Astrocyte (in vitro differentiated cells and primary cell): ENCODE data around the gene ASB3. TPM values are rescaled to one million over a fixed set of nuclear protein-coding genes. Genes with fewer than 3 reads are reported as not detected.
"Not testable (repeated sequence)": the region's sequence is repeated elsewhere in the genome, so short reads cannot be mapped to it uniquely, and the experiment has no call there.

Source experiments
- DNase-seq: peaks from one replicate; pipeline ENCODE4 v3.0.0-alpha.2; 2010; ENCODE audit warnings: low read depth
- FAIRE-seq: peaks from 2 replicates; lab custom pipeline; 2011; peaks lifted over from hg19 to GRCh38; lab: Jason Lieb, UNC
- H2AFZ ChIP-seq: 2 replicates; pipeline ENCODE4 v1.6.0; 2012; ENCODE audit warnings: low read depth, low read length, inconsistent platforms
- H3K27ac ChIP-seq: 2 replicates; pipeline ENCODE4 v1.5.1; 2011; ENCODE audit warnings: low read depth, low read length, inconsistent platforms
- H3K27me3 ChIP-seq: 2 replicates; pipeline ENCODE4 v1.6.0; 2011; ENCODE audit warnings: low read length, inconsistent platforms; ENCODE audit not compliant: insufficient read depth
- H3K36me3 ChIP-seq: 2 replicates; pipeline ENCODE4 v1.5.1; 2011; ENCODE audit warnings: low read length, inconsistent platforms; ENCODE audit not compliant: insufficient read depth
- H3K4me1 ChIP-seq: 2 replicates; pipeline ENCODE4 v1.5.1; 2011; ENCODE audit warnings: low read length, inconsistent platforms; ENCODE audit not compliant: insufficient read depth
- H3K4me2 ChIP-seq: 2 replicates; pipeline ENCODE4 v1.6.0; 2012; ENCODE audit warnings: low read length, inconsistent platforms
- H3K4me3 ChIP-seq: 2 replicates; pipeline ENCODE4 v1.5.1; 2011; ENCODE audit warnings: low read depth, mild to moderate bottlenecking, low read length, inconsistent platforms; ENCODE audit not compliant: insufficient read depth
- H3K79me2 ChIP-seq: 2 replicates; pipeline ENCODE4 v1.6.0; 2012; ENCODE audit warnings: mild to moderate bottlenecking, low read length, inconsistent platforms; ENCODE audit not compliant: insufficient read depth
- H3K9ac ChIP-seq: 2 replicates; pipeline ENCODE4 v1.6.0; 2012; ENCODE audit warnings: mild to moderate bottlenecking, low read length, inconsistent platforms
- H3K9me3 ChIP-seq: 2 replicates; pipeline ENCODE4 v1.5.1; 2012; ENCODE audit warnings: low read depth, mild to moderate bottlenecking, low read length, inconsistent platforms; ENCODE audit not compliant: insufficient read depth
- H4K20me1 ChIP-seq: 2 replicates; pipeline ENCODE4 v1.6.0; 2012; ENCODE audit warnings: low read length, inconsistent platforms; ENCODE audit not compliant: insufficient read depth
- H3K27ac Mint-ChIP-seq: one replicate; pipeline ENCODE4 v1.8.0; 2021; ENCODE audit warnings: mild to moderate bottlenecking, mixed read lengths; ENCODE audit not compliant: unreplicated experiment
- H3K27me3 Mint-ChIP-seq: one replicate; pipeline ENCODE4 v1.8.0; 2021; ENCODE audit warnings: low read depth, mixed read lengths; ENCODE audit not compliant: unreplicated experiment
- H3K36me3 Mint-ChIP-seq: one replicate; pipeline ENCODE4 v1.8.0; 2021; ENCODE audit warnings: low read depth, mixed read lengths; ENCODE audit not compliant: unreplicated experiment
- H3K4me1 Mint-ChIP-seq: one replicate; pipeline ENCODE4 v1.8.0; 2021; ENCODE audit warnings: low read depth, mixed read lengths; ENCODE audit not compliant: unreplicated experiment
- H3K4me3 Mint-ChIP-seq: one replicate; pipeline ENCODE4 v1.8.0; 2021; ENCODE audit warnings: mild to moderate bottlenecking, moderate library complexity, mixed read lengths; ENCODE audit not compliant: unreplicated experiment
- H3K9me3 Mint-ChIP-seq: one replicate; pipeline ENCODE4 v1.8.0; 2021; ENCODE audit warnings: mild to moderate bottlenecking, mixed read lengths; ENCODE audit not compliant: unreplicated experiment
- CTCF ChIP-seq: IDR thresholded peaks from 2 replicates; pipeline ENCODE4 v1.5.1; 2011; ENCODE audit warnings: low read depth, mild to moderate bottlenecking, inconsistent platforms, low read length, moderate library complexity; ENCODE audit not compliant: insufficient read depth
- EZH2 ChIP-seq: IDR thresholded peaks from 2 replicates; pipeline ENCODE4 v1.6.1; 2012; ENCODE audit warnings: mild to moderate bottlenecking, low read length, inconsistent platforms; ENCODE audit not compliant: insufficient read depth
- total RNA-seq: library from RNA; stranded (reverse); gene quantifications from 2 replicates; pipeline ENCODE4 v1.2.1, GENCODE V29; 2021

ASB3 gene
- total RNA-seq, 1 donor from 2014 or later = 26.4 TPM

GRCh38 chr2:53660886-53661285, 125.9 kb downstream of the ASB3 start:
- Histone ChIP-seq H3K27me3 (no peaks in the 10 kb centered on the region), H3K4me1 (no peaks in the 10 kb centered on the region), H3K9ac (no peak overlapping the region), H3K27ac (no peak overlapping the region), H2AFZ (no peak overlapping the region), H3K4me3 (no peak overlapping the region), H4K20me1 (no peaks in the 10 kb centered on the region), H3K79me2 (no peaks in the 10 kb centered on the region), H3K4me2 (no peak overlapping the region), H3K36me3 (no peaks in the 10 kb centered on the region), H3K9me3 (no peaks in the 10 kb centered on the region)
- Mint-ChIP-seq H3K27me3 (no peaks in the 10 kb centered on the region), H3K9me3 (no peaks in the 10 kb centered on the region), H3K4me1 (peaks cover 2% of the 10 kb centered on the region), H3K4me3 (no peak overlapping the region), H3K36me3 (peaks cover 4% of the 10 kb centered on the region), H3K27ac (no peak overlapping the region)
- no peak for FAIRE-seq
- TF ChIP-seq EZH2 (no peak), CTCF (no peak)
- DNase-seq = no peak

DNA sequence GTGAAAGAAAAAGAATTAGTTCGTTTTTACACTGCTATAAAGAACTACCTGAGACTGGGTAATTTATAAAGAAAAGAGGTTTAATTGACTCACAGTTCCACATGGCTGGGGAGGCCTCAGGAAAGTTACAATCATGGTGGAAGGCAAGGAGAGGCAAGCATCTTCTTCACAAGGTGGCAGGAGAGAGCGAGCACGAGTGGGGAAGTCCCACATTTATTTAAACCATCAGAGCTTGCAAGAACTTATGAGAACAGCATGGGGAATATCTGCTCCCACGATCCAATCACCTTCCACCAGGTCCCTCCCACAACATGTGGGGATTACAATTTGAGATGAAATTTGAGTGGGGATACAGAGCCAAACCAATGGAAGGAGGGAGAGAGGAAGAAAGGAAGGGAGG, 128.3 kb downstream of the ASB3 start:
- H3K4me2 ChIP-seq, H3K27ac ChIP-seq, FAIRE-seq, H3K36me3 ChIP-seq, H3K4me1 ChIP-seq, H3K27me3 Mint-ChIP-seq, H3K79me2 ChIP-seq, H3K9me3 ChIP-seq, H3K27me3 ChIP-seq, H4K20me1 ChIP-seq, DNase-seq, H2AFZ ChIP-seq, H3K4me3 Mint-ChIP-seq, H3K27ac Mint-ChIP-seq, H3K4me3 ChIP-seq, H3K9me3 Mint-ChIP-seq, H3K4me1 Mint-ChIP-seq, H3K36me3 Mint-ChIP-seq, H3K9ac ChIP-seq: not testable (repeated sequence)

DNA sequence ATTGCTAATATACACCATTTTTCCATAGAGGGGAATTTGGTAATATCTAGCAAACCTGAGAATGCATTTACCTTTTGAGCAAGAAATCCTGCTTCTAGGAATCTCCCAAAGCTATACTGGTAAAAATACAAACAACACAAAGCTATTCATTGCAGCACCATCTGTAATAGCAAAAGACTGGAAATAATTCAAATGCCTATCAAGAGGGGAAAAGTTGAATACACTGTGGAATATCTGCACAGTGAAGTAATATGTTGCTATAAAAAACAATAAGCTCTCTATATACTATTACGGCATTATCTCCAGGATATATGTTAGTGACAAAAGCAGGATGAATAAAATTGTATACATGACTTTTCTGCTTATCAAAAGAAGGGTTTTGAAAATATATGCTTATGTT, 131.5 kb downstream of the ASB3 start:
- no peaks in the 10 kb centered on the region for H3K27me3 ChIP-seq
- Mint-ChIP-seq H3K4me1 (no peaks in the 10 kb centered on the region), H3K27ac (no peak overlapping the region), H3K27me3 (no peaks in the 10 kb centered on the region), H3K4me3 (no peak overlapping the region), H3K9me3 (no peaks in the 10 kb centered on the region), H3K36me3 (peaks cover 4% of the 10 kb centered on the region)
- no peaks in the 10 kb centered on the region for H3K9me3 ChIP-seq
- H3K4me2 ChIP-seq = no peak overlapping the region
- H3K27ac ChIP-seq = no peak overlapping the region
- no peak for DNase-seq
- TF ChIP-seq CTCF (no peak), EZH2 (no peak)
- H4K20me1 ChIP-seq = no peaks in the 10 kb centered on the region
- H3K4me1 ChIP-seq = no peaks in the 10 kb centered on the region
- no peak for FAIRE-seq
- no peak overlapping the region for H3K4me3 ChIP-seq
- H3K79me2 ChIP-seq = no peaks in the 10 kb centered on the region
- H3K9ac ChIP-seq = no peak overlapping the region
- H2AFZ ChIP-seq = no peak overlapping the region
- H3K36me3 ChIP-seq = no peaks in the 10 kb centered on the region
